ENCODE measurements around the gene SYNJ2.

The SYNJ2 gene

DNA sequence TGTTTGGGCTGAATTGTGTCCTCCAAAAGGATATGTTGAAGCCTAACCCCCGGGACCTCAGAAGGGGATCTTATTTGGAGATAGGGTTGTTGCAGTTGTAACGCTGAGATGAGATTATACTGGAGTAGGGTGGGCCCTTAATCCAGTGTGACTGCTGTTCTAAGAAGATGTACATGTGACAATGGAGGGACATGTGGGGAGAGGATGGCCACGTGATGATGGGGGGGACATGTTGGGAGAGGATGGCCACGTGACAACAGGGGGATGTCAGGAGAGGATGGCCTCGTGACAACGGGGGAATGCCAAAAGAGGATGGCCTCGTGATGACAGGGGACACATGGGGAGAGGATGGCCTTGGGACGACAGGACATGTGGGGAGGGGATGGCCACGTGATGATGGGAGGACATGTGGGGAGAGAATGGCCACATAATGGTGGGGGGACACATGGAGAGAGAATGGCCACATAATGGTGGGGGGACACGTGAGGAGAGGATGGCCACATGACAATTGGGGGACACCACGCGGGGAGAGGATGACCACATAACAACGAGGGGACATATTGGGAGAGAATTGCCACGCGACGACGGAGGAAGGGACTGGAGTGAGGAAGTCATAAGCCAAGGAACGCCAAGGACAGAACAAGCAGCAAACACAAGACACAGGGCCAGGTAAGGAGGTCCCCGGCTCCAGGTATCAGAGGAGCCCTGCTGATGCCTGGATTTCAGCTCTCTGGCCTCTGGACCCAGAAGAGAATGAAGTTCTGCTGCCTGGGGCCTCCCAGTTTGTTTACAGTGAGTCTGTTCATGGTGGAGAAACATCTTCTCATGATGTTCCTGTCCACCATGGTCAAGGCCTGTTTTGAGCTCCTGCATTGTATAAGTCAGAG is 29.2 kb downstream of the SYNJ2 start:
- in situ Hi-C loops (cut with MboI; ENCODE audit: low sequenced_read_pairs): no loop called here

DNA sequence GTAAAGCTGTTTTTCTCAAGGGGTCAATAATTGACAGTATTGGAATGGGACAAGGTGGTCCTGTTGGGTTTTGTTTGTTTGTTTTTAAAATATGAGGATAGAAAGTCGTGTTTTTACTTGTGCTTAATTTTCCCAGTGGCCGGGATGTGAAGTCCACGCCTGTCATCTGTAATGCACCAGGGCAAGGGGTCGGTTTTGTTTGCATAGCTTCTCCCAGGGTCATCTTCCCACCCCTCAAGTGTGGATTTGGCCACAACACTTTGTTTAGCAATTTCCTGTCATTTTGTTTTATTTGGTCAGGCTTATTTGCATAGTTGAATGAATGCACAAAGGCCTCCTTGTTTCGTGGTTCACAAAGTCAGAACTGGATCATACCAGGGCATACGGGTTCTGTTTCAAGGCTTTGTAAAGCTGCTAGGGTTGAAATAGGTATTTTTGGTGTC is 29.8 kb downstream of the SYNJ2 start:
- in situ Hi-C loops (cut with MboI; ENCODE audit: low sequenced_read_pairs): no loop called here

GRCh38 chr6:158011980-158012566 is 30.4 kb downstream of the SYNJ2 start:
- in situ Hi-C loops (cut with MboI; ENCODE audit: low sequenced_read_pairs): no loop called here

DNA sequence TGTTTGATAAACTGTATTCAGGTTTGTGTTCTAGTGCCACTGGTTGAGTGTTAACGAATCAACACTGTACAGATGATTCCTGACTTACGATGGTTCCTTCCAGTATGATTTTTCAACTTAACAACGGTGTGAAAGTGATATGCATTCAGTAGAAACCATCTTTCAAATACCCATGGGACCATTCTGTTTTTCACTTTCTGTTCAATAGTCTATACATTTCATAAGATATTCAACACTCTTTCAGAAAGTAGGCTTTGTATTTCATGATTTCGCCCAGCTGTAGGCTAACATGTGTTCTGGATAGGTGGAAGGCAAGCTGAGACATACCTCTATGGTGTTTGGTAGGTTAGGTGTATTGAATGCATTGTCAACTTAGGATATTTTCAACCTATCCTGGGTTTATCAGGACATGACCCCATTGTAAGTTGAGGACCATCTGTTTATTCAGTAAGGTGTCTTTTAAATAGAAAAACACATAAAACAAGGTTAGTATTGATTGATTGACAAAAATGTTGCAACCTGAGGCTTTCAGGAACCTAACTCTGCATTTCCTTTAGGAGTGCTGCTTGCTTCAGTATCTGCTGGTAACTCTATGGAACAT is 32.3 kb downstream of the SYNJ2 start:
- in situ Hi-C loops (cut with MboI; ENCODE audit: low sequenced_read_pairs): no loop called here

DNA sequence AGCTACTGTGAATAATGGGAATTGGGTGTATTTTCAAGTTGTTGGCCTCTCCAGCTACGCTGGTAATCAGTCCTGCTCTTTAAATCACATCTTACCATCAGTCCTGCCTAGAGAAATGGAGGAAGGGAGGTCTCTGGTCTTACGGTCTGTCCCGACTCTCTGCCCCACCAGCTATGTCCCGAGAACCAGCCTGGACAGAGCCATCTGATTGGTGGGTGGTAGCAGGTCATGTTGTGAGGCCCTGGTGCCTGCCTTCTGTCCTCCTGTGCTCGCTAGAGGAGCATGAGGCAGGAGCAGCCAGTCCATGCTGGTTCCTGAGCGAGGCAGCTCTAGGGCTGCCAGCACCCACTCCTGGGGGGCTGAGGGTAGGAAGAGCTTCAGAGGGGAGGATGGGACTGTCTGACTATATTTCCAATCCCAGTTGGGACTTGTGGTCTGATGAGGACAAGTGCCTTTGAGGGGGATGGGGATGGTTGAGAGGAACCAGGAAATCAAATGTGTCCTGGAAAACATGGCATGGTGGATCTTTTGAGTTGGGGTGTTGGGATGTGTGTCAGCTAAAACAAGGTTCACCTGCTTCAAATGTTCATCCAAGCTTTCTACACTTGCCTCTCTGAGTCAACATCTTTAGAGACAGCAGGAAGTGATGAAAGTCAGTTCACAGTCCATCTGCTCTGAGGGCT is 33.0 kb downstream of the SYNJ2 start:
- in situ Hi-C loops (cut with MboI; ENCODE audit: low sequenced_read_pairs): no loop called here

GRCh38 chr6:158015188-158015506 is 33.5 kb downstream of the SYNJ2 start:
- in situ Hi-C loops (cut with MboI; ENCODE audit: low sequenced_read_pairs): no loop called here

GRCh38 chr6:158016571-158017383 is 35.1 kb downstream of the SYNJ2 start:
- in situ Hi-C loops (cut with MboI; ENCODE audit: low sequenced_read_pairs): no loop called here

- in situ Hi-C loops (cut with MboI; ENCODE audit: low sequenced_read_pairs): no loop called here
Observed at GRCh38 chr6:158017621-158018040, 36.0 kb downstream of the SYNJ2 start.

GRCh38 chr6:158018041-158018771 is 36.5 kb downstream of the SYNJ2 start:
- in situ Hi-C loops (cut with MboI; ENCODE audit: low sequenced_read_pairs): no loop called here

DNA sequence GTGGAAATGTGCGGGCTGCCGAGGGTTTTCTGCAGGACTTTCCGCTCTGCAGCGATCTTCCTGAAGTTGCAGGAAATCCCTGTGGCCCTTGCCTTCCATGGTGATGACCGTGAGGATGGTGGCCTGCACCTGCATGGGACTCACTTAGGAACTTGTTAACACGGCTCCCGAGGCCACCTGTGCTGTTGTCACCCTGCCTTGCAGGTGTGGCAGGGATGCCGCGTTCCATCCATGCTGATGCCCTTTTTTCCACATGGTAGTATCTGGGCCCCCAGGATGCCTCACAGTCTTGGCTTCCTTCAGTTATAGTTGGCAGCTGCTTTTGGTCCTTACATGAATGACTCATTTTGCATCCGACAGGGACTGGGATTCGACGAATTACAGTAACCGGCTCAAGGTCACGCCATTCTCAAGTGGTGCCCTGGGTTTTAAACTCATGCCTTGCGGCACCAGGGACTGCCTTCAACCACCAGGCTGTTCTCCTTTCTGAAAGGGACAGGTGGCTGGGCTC is 37.2 kb downstream of the SYNJ2 start:
- in situ Hi-C loops (cut with MboI; ENCODE audit: low sequenced_read_pairs): no loop called here

DNA sequence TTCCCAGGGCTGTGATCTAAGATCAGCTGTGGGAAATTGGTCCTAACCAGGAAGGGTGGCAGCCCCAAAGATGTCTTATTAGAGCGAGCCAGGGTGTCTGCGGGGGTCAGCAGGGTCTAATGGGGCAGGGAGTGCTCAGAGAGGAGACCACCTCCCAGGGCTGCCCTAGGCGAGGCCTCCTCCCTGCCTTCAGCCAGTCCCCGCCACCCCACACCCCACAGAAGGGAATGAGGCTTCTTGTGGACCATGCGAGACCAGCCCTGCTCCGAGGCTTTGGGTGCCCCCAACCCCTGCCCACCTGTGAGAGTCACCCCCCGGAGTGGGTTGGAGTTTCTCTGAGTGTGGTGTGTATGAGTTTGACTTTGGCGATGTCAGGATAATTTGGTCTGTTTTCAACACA is 37.8 kb downstream of the SYNJ2 start:
- in situ Hi-C loops (cut with MboI; ENCODE audit: low sequenced_read_pairs): no loop called here

DNA sequence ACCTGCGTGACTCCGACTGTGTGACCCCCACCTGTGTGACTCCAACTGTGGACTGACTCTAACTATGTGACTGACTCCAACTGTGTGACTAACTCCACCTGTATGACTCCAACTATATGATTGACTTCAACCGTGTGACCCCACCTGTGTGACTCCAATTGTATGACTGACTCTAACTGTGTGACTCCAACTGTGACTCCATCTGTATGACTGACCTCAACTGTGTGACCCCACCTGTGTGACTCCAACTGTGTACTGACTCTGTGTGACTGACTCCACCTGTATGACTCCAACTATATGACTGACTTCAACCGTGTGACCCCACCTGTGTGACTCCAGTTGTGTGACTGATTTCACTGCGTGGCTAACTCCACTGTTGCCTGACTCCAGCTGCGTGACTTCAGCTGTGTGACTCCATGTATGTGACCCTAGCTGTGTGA is 38.6 kb downstream of the SYNJ2 start:
- in situ Hi-C loops (cut with MboI; ENCODE audit: low sequenced_read_pairs): no loop called here

DNA sequence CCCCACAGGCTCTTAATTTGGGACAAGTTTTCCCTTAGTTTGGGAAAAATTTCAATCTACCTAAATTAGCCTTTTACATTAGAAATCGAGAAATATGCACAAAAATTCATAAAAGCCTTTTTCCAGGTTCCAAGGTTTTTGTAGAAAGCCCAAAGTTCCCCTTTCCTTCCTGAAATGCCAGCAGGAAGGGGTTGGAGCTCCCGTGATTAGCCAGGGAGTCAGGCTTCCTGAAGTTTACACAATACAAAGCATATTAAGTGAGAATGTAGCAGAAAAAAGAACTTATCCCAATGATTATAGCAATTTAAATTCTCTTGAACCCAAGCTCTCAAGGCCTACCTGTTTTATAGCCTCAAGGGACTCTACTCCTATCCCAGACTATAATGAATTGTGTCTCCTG is 39.1 kb downstream of the SYNJ2 start:
- in situ Hi-C loops (cut with MboI; ENCODE audit: low sequenced_read_pairs): no loop called here

DNA sequence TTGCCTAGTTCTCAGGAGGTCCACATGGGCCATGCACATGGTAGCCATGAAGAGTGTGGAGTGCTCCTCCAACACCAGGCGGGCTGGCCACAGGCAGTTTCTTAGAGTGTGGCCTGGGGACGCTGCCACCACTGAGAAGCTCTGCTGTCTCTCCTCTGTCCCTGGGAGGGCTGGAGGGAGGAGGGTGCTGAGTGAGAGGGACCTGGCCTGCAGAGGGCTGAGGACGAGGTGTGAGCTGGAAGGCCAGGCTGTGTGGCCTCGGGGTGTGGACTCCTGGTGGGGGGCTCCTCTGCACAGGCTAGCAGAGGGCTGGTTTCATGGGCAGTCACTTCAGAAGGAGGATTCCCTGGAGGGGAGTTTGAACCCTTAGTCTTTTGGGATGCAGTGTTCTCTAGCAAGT is 39.7 kb downstream of the SYNJ2 start:
- in situ Hi-C loops (cut with MboI; ENCODE audit: low sequenced_read_pairs): no loop called here

GRCh38 chr6:158021814-158022748 is 40.4 kb downstream of the SYNJ2 start:
- in situ Hi-C loops (cut with MboI; ENCODE audit: low sequenced_read_pairs): no loop called here

DNA sequence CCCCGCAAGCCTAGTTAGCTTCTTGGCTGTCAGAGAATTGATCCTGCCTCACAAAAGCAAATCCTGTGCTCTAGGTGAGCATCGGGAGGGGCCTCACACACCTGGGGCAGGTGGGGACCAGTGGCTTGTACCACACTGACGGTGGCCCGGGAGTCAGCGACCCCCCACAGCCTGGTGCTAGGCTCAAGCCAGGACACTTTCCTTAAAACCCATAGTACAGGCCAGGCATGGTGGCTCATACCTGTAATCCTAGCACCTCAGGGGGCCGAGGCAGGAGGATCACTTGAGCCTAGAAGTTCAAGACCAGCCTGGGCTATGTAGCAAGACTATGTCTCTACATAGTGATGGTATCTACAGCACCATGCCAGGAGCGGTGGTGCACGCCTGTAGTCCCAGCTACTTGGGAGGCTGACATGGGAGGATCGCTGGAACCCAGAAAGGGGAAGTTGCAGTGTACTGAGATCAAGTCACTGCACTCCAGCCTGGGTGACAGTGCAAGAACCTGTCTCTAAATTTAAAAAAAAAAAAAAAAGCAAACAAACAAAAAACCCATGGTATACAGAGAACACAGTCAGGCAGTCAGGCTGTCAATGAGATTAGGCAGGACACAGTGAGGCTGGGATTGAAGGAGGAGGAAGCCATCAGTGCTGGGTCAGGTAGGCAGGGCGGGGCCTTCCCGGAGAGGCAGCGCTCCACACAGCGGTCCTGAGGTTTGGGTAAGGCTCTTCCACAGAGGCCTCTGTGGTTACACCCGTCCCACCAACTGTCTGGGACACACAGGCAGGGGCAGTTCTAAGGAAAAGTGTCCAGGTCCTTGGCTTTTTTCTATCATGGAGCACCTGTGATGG is 41.3 kb downstream of the SYNJ2 start:
- in situ Hi-C loops (cut with MboI; ENCODE audit: low sequenced_read_pairs): no loop called here

DNA sequence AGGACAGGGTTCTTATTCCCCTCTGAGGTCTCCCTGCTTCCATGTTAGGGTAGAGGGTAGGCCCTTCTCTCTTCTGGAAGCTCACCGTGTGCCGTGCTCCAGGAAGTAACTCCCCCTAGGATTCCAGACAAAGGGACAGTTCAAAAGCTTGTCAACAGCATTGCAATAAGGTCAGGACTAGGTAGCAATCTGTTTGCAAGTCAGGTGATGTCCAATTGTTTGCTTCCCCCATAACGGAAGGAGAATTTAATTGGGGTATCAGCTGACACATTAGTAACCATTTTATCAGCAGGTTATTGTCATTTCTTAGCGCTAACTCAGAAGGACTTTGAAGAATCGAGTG is 41.9 kb downstream of the SYNJ2 start:
- in situ Hi-C loops (cut with MboI; ENCODE audit: low sequenced_read_pairs): no loop called here
